ENCODE results near the gene RPL28. TPM values are rescaled to one million over a fixed set of nuclear protein-coding genes. Genes with fewer than 3 reads are reported as not detected.

The RPL28 gene
- total RNA-seq, 2 donors from 2014 or later = 113 to 268 TPM

GRCh38 chr19:55389386-55390317, 3.9 kb downstream of the RPL28 start:
- ATAC-seq (no peak), DNase-seq (no peak)
- peaks cover 0 to 8% of the 10 kb centered on the region in 2 donors for H3K36me3 ChIP-seq (replicated peaks in 1 of 2; ENCODE audit: insufficient read depth in 1 of 2, low read depth in 2 of 2)
- no peak overlapping the region for H3K27ac ChIP-seq
- intact Hi-C loops (cut with DNase I) = loop anchor here (10.0 kb wide), 1 partner anchor 85 kb away; no protein-coding TSS in a partner anchor
- peaks cover 33% of the 10 kb centered on the region for H3K4me1 ChIP-seq
- H3K27me3 ChIP-seq = no peaks in the 10 kb centered on the region
- 83 to 89% methylated on average over 13 to 21 of the region's 21 CpGs for WGBS, 2 donors
- no peaks in the 10 kb centered on the region for H3K9me3 ChIP-seq
- TF ChIP-seq POLR2A (IDR thresholded peaks at IDR 0.05) = no peak
- no peak for TF ChIP-seq CTCF (IDR thresholded peaks at IDR 0.05)
- H3K4me3 ChIP-seq = no peak overlapping the region

- intact Hi-C loops (cut with DNase I) = no loop called here
- peaks cover 0 to 8% of the 10 kb centered on the region in 2 donors for H3K36me3 ChIP-seq (replicated peaks in 1 of 2; ENCODE audit: insufficient read depth in 1 of 2, low read depth in 2 of 2)
- no peak for ATAC-seq
Measured at GRCh38 chr19:55390461-55390880, 4.7 kb downstream of the RPL28 start.

GRCh38 chr19:55391191-55391670, 5.5 kb downstream of the RPL28 start:
- Histone ChIP-seq H3K4me3 (no peak overlapping the region), H3K27me3 (no peaks in the 10 kb centered on the region), H3K36me3 (replicated peaks in 1 of 2; ENCODE audit: insufficient read depth in 1 of 2, low read depth in 2 of 2) (peaks cover 0 to 8% of the 10 kb centered on the region in 2 donors), H3K9me3 (no peaks in the 10 kb centered on the region), H3K27ac (no peak overlapping the region), H3K4me1 (peaks cover 27% of the 10 kb centered on the region)
- no peak for TF ChIP-seq CTCF (IDR thresholded peaks at IDR 0.05)
- no peak for TF ChIP-seq POLR2A (IDR thresholded peaks at IDR 0.05)
- no peak for DNase-seq
- no peak for ATAC-seq
- intact Hi-C loops (cut with DNase I) = no loop called here
- WGBS, 2 donors = 85 to 100% methylated on average over 6 to 12 of the region's 12 CpGs

More at GRCh38 chr19:55390461-55390880, 4.7 kb downstream of the RPL28 start:
- no peak overlapping the region for H3K27ac ChIP-seq
- TF ChIP-seq CTCF (IDR thresholded peaks at IDR 0.05) (no peak), POLR2A (IDR thresholded peaks at IDR 0.05) (no peak)
- no peaks in the 10 kb centered on the region for H3K27me3 ChIP-seq
- H3K4me3 ChIP-seq = no peak overlapping the region
- no peak for DNase-seq
- no peaks in the 10 kb centered on the region for H3K9me3 ChIP-seq
- H3K4me1 ChIP-seq = peaks cover 27% of the 10 kb centered on the region
- whole genome bisulfite sequencing, 2 donors = 82 to 87% methylated on average over 7 of the region's 7 CpGs

- no peaks in the 10 kb centered on the region for H3K9me3 ChIP-seq
- no peak overlapping the region for H3K4me3 ChIP-seq
- peaks cover 0 to 8% of the 10 kb centered on the region in 2 donors for H3K36me3 ChIP-seq (replicated peaks in 1 of 2; ENCODE audit: insufficient read depth in 1 of 2, low read depth in 2 of 2)
- H3K27ac ChIP-seq = no peak overlapping the region
- intact Hi-C loops (cut with DNase I) = no loop called here
- ATAC-seq (no peak), DNase-seq (no peak)
- peaks cover 22% of the 10 kb centered on the region for H3K4me1 ChIP-seq
- TF ChIP-seq POLR2A (IDR thresholded peaks at IDR 0.05) (no peak), CTCF (IDR thresholded peaks at IDR 0.05) (no peak)
- H3K27me3 ChIP-seq = no peaks in the 10 kb centered on the region
- 83 to 88% methylated on average over 17 to 18 of the region's 18 CpGs for WGBS, 2 donors
Measured at GRCh38 chr19:55391702-55392615, 6.2 kb downstream of the RPL28 start.
